ENCODE data around the gene CCDC177. TPM values are rescaled to one million over a fixed set of nuclear protein-coding genes. Genes with fewer than 3 reads are reported as not detected.

CCDC177 gene
- total and polyA plus RNA-seq, 2 experiments from 2014 or later, result not detected

DNA sequence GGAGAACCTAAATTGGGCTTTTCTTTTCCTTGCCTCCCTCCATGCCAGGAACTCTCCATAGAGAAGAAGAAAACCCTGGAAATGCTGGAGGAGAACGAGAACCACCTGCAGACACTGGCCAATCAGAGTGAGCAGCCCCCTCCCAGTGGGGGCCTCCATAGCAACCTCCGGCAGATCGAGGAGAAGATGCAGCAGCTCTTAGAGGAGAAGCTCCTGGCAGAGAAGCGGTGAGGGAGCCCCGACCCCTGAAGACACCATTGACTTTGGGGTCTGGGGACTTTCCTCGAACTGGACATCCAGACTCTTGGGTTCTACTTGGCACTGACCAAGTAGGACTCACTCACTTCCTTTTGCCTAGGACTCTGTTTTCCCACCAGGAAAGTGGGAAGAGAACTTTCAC is 48.8 kb downstream of the CCDC177 start:
- H3K27me3 ChIP-seq, result peaks cover 2% of the 10 kb centered on the region
- no peaks in the 10 kb centered on the region for H3K9me3 ChIP-seq (ENCODE audit: low read depth)
- no peak overlapping the region for H3K4me3 ChIP-seq
- no peaks in the 10 kb centered on the region for H3K4me1 ChIP-seq (ENCODE audit: low read depth)
- H3K36me3 ChIP-seq, result no peaks in the 10 kb centered on the region
- H3K27ac ChIP-seq, result no peak overlapping the region
- DNase-seq (ENCODE audit: low read depth in 1 of 2, low spot score in 1 of 2), result no peak
- TF ChIP-seq, protein P1, sequence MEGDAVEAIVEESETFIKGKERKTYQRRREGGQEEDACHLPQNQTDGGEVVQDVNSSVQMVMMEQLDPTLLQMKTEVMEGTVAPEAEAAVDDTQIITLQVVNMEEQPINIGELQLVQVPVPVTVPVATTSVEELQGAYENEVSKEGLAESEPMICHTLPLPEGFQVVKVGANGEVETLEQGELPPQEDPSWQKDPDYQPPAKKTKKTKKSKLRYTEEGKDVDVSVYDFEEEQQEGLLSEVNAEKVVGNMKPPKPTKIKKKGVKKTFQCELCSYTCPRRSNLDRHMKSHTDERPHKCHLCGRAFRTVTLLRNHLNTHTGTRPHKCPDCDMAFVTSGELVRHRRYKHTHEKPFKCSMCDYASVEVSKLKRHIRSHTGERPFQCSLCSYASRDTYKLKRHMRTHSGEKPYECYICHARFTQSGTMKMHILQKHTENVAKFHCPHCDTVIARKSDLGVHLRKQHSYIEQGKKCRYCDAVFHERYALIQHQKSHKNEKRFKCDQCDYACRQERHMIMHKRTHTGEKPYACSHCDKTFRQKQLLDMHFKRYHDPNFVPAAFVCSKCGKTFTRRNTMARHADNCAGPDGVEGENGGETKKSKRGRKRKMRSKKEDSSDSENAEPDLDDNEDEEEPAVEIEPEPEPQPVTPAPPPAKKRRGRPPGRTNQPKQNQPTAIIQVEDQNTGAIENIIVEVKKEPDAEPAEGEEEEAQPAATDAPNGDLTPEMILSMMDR (IDR thresholded peaks at IDR 0.05; ENCODE audit: low read depth, low read length), result no peak

- TF ChIP-seq, protein P1 (IDR thresholded peaks at IDR 0.05; ENCODE audit: low read depth, low read length), result no peak
- no peaks in the 10 kb centered on the region for H3K9me3 ChIP-seq (ENCODE audit: low read depth)
- no peaks in the 10 kb centered on the region for H3K4me1 ChIP-seq (ENCODE audit: low read depth)
- no peaks in the 10 kb centered on the region for H3K36me3 ChIP-seq
- no peak overlapping the region for H3K4me3 ChIP-seq
- DNase-seq (ENCODE audit: low read depth in 1 of 2, low spot score in 1 of 2), result no peak
- no peaks in the 10 kb centered on the region for H3K27me3 ChIP-seq
- no peak overlapping the region for H3K27ac ChIP-seq
Observed at GRCh38 chr14:69522026-69522425, 52.6 kb downstream of the CCDC177 start.

Other genes starting within 250 kb of the CCDC177 start
- gene ERH, start 176.6 kb downstream of the CCDC177 start, total RNA-seq, result 97.0 and 117 TPM in 2 replicates
- gene ERH, start 176.6 kb downstream of the CCDC177 start, polyA plus RNA-seq, result 296 TPM in 2 replicates
- gene SLC39A9, start 176.2 kb downstream of the CCDC177 start, total RNA-seq, result 36.8 and 38.9 TPM in 2 replicates
- 17.6 and 23.7 TPM in 2 replicates for gene SLC39A9, start 176.2 kb downstream of the CCDC177 start, polyA plus RNA-seq
- gene PLEKHD1, start 90.1 kb downstream of the CCDC177 start, total RNA-seq, result 0.12 and 0.21 TPM in 2 replicates
- 0.37 TPM in 1 of 2 replicates, not detected in the other for gene PLEKHD1, start 90.1 kb downstream of the CCDC177 start, polyA plus RNA-seq
- 12.1 and 14.7 TPM in 2 replicates for gene SUSD6, start 36.7 kb upstream of the CCDC177 start, total RNA-seq
- 8.7 TPM in 2 replicates for gene SUSD6, start 36.7 kb upstream of the CCDC177 start, polyA plus RNA-seq
- 434 and 687 TPM in 2 replicates for gene SRSF5, start 192.3 kb upstream of the CCDC177 start, total RNA-seq
- gene SRSF5, start 192.3 kb upstream of the CCDC177 start, polyA plus RNA-seq, result 566 and 573 TPM in 2 replicates
- not detected in 2 replicates for gene SLC10A1, start 222.4 kb upstream of the CCDC177 start, total RNA-seq
- not detected in 2 replicates for gene SLC10A1, start 222.4 kb upstream of the CCDC177 start, polyA plus RNA-seq